Breast epithelium (tissue), 4 donors: ENCODE measurements around the gene TCFL5. TPM values are rescaled to one million over a fixed set of nuclear protein-coding genes. Genes with fewer than 3 reads are reported as not detected.

ENCODE experiments used
- DNase-seq, 2 donors: peaks; one replicate each; pipeline ENCODE4 v3.0.0-alpha.2; 2019; ENCODE audit warnings: low spot score in 2 of 2
- H3K27ac ChIP-seq, 2 donors: fragments of 200-600 bp; sonication (generic) in 1 of 2; one replicate each; pipeline ENCODE4 v1.5.1; 2016 to 2019; ENCODE audit warnings: mild to moderate bottlenecking in 1 of 2
- H3K27me3 ChIP-seq, 2 donors: fragments of 200-600 bp; sonication (generic) in 1 of 2; one replicate each; pipeline versions ENCODE4 v1.5.1 to v1.6.0; 2017 to 2019; ENCODE audit warnings: control low read depth in 1 of 2, mild to moderate bottlenecking in 1 of 2
- H3K36me3 ChIP-seq: fragments of 200-600 bp; one replicate; pipeline ENCODE4 v1.5.1; 2019
- H3K4me1 ChIP-seq, 2 donors: fragments of 200-600 bp; sonication (generic); one replicate each; pipeline ENCODE4 v1.5.1; 2016 to 2019; ENCODE audit warnings: control low read depth in 1 of 2
- H3K4me3 ChIP-seq, 3 donors: fragments of 200-600 bp; sonication (generic); 1 replicate in 2 of 3; 2 replicates in 1 of 3; pipeline ENCODE4 v1.5.1; 2016 to 2019; ENCODE audit warnings: mild to moderate bottlenecking in 3 of 3, moderate library complexity in 2 of 3
- H3K9me3 ChIP-seq, 2 donors: fragments of 200-600 bp; sonication (generic) in 1 of 2; one replicate each; pipeline ENCODE4 v1.5.1; 2016 to 2019; ENCODE audit warnings: control low read depth in 1 of 2
- CTCF ChIP-seq, 3 donors: fragments of 450-650 bp; IDR thresholded peaks; one replicate each; pipeline ENCODE4 v1.5.1; 2016 to 2017; ENCODE audit warnings: antibody characterized with exemption in 3 of 3, mild to moderate bottlenecking in 3 of 3, moderate library complexity in 3 of 3
- POLR2A ChIP-seq: fragments of 450-650 bp; IDR thresholded peaks from one replicate; pipeline ENCODE4 v1.6.1; 2016; ENCODE audit warnings: antibody characterized with exemption, mild to moderate bottlenecking, moderate library complexity
- POLR2AphosphoS5 ChIP-seq, 3 donors: sonication (generic); formaldehyde crosslinking; IDR thresholded peaks; one replicate each; pipeline ENCODE4 v1.6.1; 2017; ENCODE audit warnings: antibody characterized with exemption in 3 of 3
- intact Hi-C: fragments of 100-400 bp; cut with DNase I; formaldehyde crosslinking; loops from one replicate; pipeline ENCODE4 v1.15.1; 2023; ENCODE audit warnings: low total_unique reads
- total RNA-seq, 3 donors: library from RNA; depleted of rRNA; stranded (reverse); fragments of >200 nt; gene quantifications; one replicate each; pipeline ENCODE4 v1.1.0, GENCODE V29; 2016

TCFL5 gene
- total RNA-seq, 3 donors from 2014 or later: 7.8 to 21.0 (median 12.5) TPM

- intact Hi-C loops: no loop called here
- Histone ChIP-seq H3K27ac (peak overlapping the region; percentile 84 to 85), H3K27me3 (no peaks in the 10 kb centered on the region), H3K36me3 (no peaks in the 10 kb centered on the region), H3K4me3 (peak overlapping the region in 1 of 3 donors; percentile 46), H3K9me3 (no peaks in the 10 kb centered on the region), H3K4me1 (peaks cover 0 to 28% of the 10 kb centered on the region in 2 donors)
- TF ChIP-seq POLR2AphosphoS5 (IDR thresholded peaks at IDR 0.05) (no peak), POLR2A (no peak), CTCF (IDR thresholded peaks at IDR 0.05) (no peak)
- peak in 1 of 2 donors; percentile 41 for DNase-seq
These were observed 38.0 kb upstream of the TCFL5 start for GRCh38 chr20:62899633-62900051.

- no peak overlapping the region for H3K4me3 ChIP-seq
- peaks cover 0 to 28% of the 10 kb centered on the region in 2 donors for H3K4me1 ChIP-seq
- no peak for DNase-seq
- TF ChIP-seq POLR2A (no peak), POLR2AphosphoS5 (IDR thresholded peaks at IDR 0.05) (no peak), CTCF (IDR thresholded peaks at IDR 0.05) (no peak)
- no peaks in the 10 kb centered on the region for H3K27me3 ChIP-seq
- H3K27ac ChIP-seq: no peak overlapping the region
- intact Hi-C loops: no loop called here
- H3K36me3 ChIP-seq: no peaks in the 10 kb centered on the region
- no peaks in the 10 kb centered on the region for H3K9me3 ChIP-seq
These were observed 37.5 kb upstream of the TCFL5 start for GRCh38 chr20:62898970-62899632.

GRCh38 chr20:62898093-62898964 lies 36.7 kb upstream of the TCFL5 start:
- H3K4me1 ChIP-seq: peaks cover 0 to 28% of the 10 kb centered on the region in 2 donors
- H3K27ac ChIP-seq: no peak overlapping the region
- H3K4me3 ChIP-seq: no peak overlapping the region
- TF ChIP-seq CTCF (IDR thresholded peaks at IDR 0.05): no peak
- no peak for TF ChIP-seq POLR2AphosphoS5 (IDR thresholded peaks at IDR 0.05)
- no peak for TF ChIP-seq POLR2A
- no peaks in the 10 kb centered on the region for H3K27me3 ChIP-seq
- no peaks in the 10 kb centered on the region for H3K36me3 ChIP-seq
- no peaks in the 10 kb centered on the region for H3K9me3 ChIP-seq
- no peak for DNase-seq
- intact Hi-C loops: no loop called here

GRCh38 chr20:62897666-62898065 lies 36.0 kb upstream of the TCFL5 start:
- Histone ChIP-seq H3K4me3 (no peak overlapping the region), H3K27me3 (no peaks in the 10 kb centered on the region), H3K36me3 (no peaks in the 10 kb centered on the region), H3K4me1 (peaks cover 0 to 28% of the 10 kb centered on the region in 2 donors), H3K9me3 (no peaks in the 10 kb centered on the region), H3K27ac (no peak overlapping the region)
- intact Hi-C loops: no loop called here
- no peak for DNase-seq
- no peak for TF ChIP-seq POLR2AphosphoS5 (IDR thresholded peaks at IDR 0.05)
- TF ChIP-seq POLR2A: no peak
- TF ChIP-seq CTCF (IDR thresholded peaks at IDR 0.05): no peak

- TF ChIP-seq POLR2A: no peak
- TF ChIP-seq CTCF (IDR thresholded peaks at IDR 0.05): no peak
- no peak for TF ChIP-seq POLR2AphosphoS5 (IDR thresholded peaks at IDR 0.05)
- no peak for DNase-seq
- Histone ChIP-seq H3K27ac (no peak overlapping the region), H3K4me1 (peaks cover 0 to 28% of the 10 kb centered on the region in 2 donors), H3K36me3 (no peaks in the 10 kb centered on the region), H3K4me3 (no peak overlapping the region), H3K27me3 (no peaks in the 10 kb centered on the region), H3K9me3 (no peaks in the 10 kb centered on the region)
- intact Hi-C loops: no loop called here
These were observed 34.9 kb upstream of the TCFL5 start for GRCh38 chr20:62896526-62896925.
